Measurements from ENCODE around the gene ABHD17C.

Gene ABHD17C

DNA sequence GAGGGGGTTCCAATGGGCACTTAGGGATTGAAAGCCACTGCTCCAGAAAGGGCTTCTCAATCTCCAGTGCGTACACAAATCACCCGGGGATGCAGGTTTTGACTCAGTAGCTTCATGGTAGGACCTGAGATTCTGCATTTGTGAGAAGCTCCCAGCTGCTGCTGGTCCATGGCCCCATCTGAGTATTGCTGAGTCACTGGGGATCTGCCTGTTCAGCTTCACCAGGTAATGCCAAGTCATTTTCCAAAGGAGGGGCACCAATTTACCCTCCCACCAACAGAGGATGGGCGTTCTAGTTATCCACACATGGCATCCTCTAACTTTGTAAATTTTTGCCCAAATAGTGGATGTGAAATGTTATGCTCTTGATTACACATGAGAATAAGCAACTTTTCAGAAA lies 71.2 kb downstream of the ABHD17C start:
- no peak for DNase-seq (ENCODE audit: low spot score)

DNA sequence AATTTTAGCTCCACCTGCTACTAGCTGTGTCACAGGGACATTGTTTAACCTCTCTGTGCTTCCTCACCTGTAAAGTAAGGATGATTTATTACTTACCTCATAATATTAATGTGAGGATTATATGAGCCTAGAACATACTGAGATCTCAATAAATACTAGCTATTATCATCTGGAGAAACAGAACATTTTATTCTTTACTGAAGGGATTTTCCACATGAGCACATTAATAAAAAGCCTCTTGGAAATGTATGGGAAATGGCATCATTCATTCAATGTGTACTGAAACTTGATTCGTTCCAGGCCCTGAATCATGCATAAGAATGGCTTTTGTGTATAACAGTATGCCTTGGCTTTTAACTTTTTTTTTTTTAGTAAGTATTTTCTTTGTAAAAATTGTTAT lies 73.0 kb downstream of the ABHD17C start:
- no peak for DNase-seq (ENCODE audit: low spot score)

- no peak for DNase-seq (ENCODE audit: low spot score)
Measured at GRCh38 chr15:80769153-80769828, 74.2 kb downstream of the ABHD17C start.

DNA sequence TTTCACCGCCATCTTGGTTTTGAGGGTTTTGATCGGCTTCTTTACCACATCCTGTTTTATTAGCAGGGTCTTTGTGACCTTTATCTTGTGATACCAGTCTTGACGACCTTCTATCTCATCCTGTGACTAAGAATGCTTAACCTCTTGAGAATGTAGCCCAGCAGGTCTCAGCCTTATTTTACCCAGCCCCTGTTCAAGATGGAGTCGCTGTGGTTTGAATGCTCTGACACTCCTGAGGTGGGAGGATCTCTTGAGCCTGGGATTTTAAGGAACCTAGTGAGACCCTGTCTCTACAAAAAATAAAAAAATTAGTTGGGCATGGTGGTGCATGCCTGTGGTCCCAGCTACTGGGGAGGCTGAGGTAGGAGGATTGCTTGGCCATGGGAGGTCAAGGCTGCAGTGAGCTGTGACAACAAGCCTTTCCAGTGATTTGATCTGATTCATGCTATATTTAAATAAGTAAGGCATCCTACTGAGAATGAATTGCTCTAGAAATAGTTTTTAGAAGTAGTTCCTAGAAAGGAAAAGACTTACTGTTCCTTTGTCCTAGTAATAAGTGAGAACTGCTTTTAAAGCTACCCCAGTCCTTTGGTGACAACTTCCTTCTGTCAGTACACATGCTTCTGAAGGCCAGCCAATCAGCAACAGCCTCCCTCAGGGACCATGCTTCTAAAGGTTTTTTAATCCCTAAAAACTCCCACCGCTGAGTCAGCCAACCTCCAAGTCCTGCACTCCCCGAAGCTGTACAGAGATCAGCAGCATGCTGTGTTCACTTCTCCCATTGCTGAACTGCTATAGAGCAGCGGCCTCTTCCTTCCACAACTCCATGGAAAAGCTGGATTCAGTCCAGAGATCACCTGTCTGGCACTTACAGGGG lies 75.0 kb downstream of the ABHD17C start:
- DNase-seq (ENCODE audit: low spot score), result no peak

GRCh38 chr15:80773122-80773551 lies 78.0 kb downstream of the ABHD17C start:
- DNase-seq (ENCODE audit: low spot score), result no peak

- DNase-seq (ENCODE audit: low spot score), result no peak
Measured at GRCh38 chr15:80773792-80774352, 78.8 kb downstream of the ABHD17C start.

- no peak for DNase-seq (ENCODE audit: low spot score)
Measured at GRCh38 chr15:80774486-80774885, 79.4 kb downstream of the ABHD17C start.

- DNase-seq (ENCODE audit: low spot score), result no peak
Measured at GRCh38 chr15:80775338-80775737, 80.2 kb downstream of the ABHD17C start.

GRCh38 chr15:80776420-80777045 lies 81.4 kb downstream of the ABHD17C start:
- DNase-seq (ENCODE audit: low spot score), result peak; percentile 80

- no peak for DNase-seq (ENCODE audit: low spot score)
Measured at GRCh38 chr15:80777137-80777536, 82.0 kb downstream of the ABHD17C start.

- DNase-seq (ENCODE audit: low spot score), result peak; percentile 22
Measured at GRCh38 chr15:80777826-80778620, 82.9 kb downstream of the ABHD17C start.

GRCh38 chr15:80778621-80778963 lies 83.5 kb downstream of the ABHD17C start:
- no peak for DNase-seq (ENCODE audit: low spot score)

DNA sequence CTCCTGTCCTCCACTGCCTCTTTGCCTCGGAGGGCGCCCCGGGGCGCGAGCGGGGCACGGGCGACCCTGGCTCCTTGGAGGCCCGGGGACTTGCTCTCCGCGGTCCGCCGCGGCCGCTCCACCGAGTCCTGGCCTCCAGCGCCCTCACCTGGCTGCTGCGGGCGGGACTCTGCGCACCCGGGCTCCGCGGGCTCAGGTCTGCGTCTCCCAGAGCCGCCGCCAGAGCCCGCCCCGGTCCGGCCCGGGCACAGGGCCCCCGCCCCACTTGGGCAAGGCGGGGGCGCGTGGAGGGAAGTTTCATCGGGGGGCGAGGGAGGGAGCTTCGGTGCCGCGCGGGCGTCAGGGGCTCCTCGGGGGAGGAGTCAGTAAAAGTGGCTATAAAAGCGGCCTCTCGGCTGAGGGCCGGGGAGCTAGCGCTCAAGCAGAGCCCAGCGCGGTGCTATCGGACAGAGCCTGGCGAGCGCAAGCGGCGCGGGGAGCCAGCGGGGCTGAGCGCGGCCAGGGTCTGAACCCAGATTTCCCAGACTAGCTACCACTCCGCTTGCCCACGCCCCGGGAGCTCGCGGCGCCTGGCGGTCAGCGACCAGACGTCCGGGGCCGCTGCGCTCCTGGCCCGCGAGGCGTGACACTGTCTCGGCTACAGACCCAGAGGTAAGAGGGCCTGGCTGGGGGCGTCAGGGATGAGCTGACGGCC lies 84.0 kb downstream of the ABHD17C start, which contains the start of gene CEMIP:
Gene CEMIP (plus strand): TSS at position 407 of the 694 bp plus-strand sequence. CDS start 94,510 bp downstream, outside the sequence.
- peak; percentile 75 for DNase-seq (ENCODE audit: low spot score)

DNA sequence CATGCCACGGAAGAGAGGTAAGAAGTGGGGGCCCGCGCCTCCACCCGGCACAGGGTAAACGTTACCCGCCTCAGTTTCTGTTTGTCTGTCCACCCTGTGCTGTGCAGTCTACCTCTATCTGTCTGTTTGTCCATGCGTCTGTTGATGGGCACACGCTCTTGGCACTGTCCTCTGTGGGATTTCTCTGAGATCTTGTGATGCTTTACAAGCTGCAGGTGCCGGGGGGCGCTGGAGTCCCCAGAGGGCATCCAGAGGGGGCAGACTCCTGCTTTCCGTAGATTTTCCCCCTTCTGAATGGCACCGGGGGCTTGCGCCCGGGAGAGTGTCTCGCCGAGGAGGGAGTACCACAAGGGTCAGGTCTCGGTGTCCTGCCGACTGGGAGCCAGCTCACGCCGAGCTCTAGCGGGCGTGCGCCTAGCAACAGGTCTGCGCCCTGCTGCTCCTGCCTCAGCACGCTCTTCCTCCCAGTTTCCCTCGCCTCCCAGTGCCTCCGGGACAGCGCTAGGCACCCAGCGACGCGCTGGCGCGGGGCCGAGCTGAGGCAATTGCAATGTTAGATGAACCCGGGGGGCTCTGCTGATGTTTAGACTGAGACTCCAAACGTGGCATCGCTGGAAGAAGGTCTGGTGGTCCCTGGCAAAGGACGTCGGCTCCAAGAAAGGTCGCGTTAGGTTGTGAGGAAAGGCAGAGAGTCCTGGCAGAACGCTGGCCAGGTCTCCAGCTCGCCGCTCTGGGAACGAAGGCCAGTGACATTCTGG lies 84.7 kb downstream of the ABHD17C start:
- peak; percentile 53 for DNase-seq (ENCODE audit: low spot score)

- peak; percentile 43 for DNase-seq (ENCODE audit: low spot score)
Measured at GRCh38 chr15:80780416-80781221, 85.5 kb downstream of the ABHD17C start.

DNA sequence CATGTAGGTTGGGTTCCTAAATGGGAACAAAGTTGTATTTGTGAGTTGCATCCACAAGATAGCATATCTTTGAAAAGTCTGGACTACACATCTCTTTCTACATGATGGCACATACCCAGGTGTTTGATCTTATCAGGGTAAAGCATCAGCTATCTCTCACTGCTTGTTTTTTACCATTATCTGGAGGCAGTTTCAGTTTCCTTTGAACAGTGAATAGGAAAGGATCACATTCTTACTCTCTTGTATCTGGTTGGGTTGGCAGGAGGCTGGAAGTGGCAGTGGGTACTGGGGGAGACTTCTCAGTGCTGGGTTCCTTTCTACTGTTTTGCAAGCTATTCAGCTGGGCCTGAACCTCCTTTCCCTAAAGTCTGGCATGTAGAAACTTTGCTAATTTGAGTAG lies 88.2 kb downstream of the ABHD17C start:
- no peak for DNase-seq (ENCODE audit: low spot score)

- DNase-seq (ENCODE audit: low spot score), result no peak
Measured at GRCh38 chr15:80785335-80785734, 90.2 kb downstream of the ABHD17C start.

DNA sequence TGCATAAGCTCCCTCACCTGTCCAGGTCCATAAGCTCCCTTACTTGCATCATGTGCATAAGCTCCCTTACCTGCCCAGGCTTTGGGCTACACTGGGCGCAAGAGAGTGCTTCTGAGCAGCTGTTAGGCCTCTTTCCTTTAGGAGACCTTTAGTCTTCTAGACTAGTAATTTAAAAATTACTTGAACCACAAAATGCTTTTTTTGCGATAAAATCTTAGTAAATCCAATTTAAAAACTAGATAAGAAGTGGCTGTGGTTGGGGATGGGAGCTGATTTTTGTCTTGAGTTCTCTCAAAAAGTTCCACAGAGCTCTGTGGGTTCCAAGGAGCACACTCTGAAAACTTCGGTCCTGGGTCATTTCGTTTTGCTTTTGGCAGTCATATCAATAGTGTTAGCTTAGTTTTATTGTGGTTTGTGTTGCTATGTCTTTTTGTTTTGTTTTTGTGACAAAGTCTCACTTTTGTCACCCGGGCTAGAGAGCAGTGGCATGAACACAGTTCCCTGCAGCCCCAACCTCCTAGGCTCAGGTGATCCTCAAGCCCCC lies 90.8 kb downstream of the ABHD17C start:
- no peak for DNase-seq (ENCODE audit: low spot score)

GRCh38 chr15:80787316-80787715 lies 92.2 kb downstream of the ABHD17C start:
- DNase-seq (ENCODE audit: low spot score), result no peak
